ENCODE measurements around the gene FRMD4A. TPM values are rescaled to one million over a fixed set of nuclear protein-coding genes. Genes with fewer than 3 reads are reported as not detected.

FRMD4A gene
- total and polyA plus RNA-seq, 3 donors from 2014 or later, result 15.0 to 20.8 (median 18.7) TPM

- no peak overlapping the region for H3K4me3 ChIP-seq
- intact Hi-C loops (cut with DNase I; ENCODE audit: low total_unique reads), result no loop called here
- no peak for TF ChIP-seq POLR2A (IDR thresholded peaks at IDR 0.05)
- no peak for TF ChIP-seq CTCF (IDR thresholded peaks at IDR 0.05)
- 69 to 75% methylated on average over 17 to 18 of the region's 18 CpGs for WGBS, 2 donors
- no peaks in the 10 kb centered on the region for H3K27me3 ChIP-seq
- no peaks in the 10 kb centered on the region for H3K4me1 ChIP-seq
- H3K27ac ChIP-seq, result no peak overlapping the region
- H3K9me3 ChIP-seq, result no peaks in the 10 kb centered on the region
- DNase-seq, result no peak
- no peaks in the 10 kb centered on the region for H3K36me3 ChIP-seq (ENCODE audit: low read depth, missing control alignments)
Measured at GRCh38 chr10:13827076-13827797, 503.5 kb downstream of the FRMD4A start.

GRCh38 chr10:13823709-13824405 is 506.9 kb downstream of the FRMD4A start:
- intact Hi-C loops (cut with DNase I; ENCODE audit: low total_unique reads), result no loop called here

GRCh38 chr10:13823096-13823708 is 507.5 kb downstream of the FRMD4A start:
- intact Hi-C loops (cut with DNase I; ENCODE audit: low total_unique reads), result no loop called here
- no peak for DNase-seq
- no peak for TF ChIP-seq CTCF (IDR thresholded peaks at IDR 0.05)
- TF ChIP-seq POLR2A (IDR thresholded peaks at IDR 0.05), result no peak
- 56 to 73% methylated on average over 7 to 8 of the region's 8 CpGs for WGBS, 2 donors
- Histone ChIP-seq H3K4me3 (no peak overlapping the region), H3K4me1 (no peaks in the 10 kb centered on the region), H3K27me3 (no peaks in the 10 kb centered on the region), H3K36me3 (ENCODE audit: low read depth, missing control alignments) (no peaks in the 10 kb centered on the region), H3K27ac (no peak overlapping the region), H3K9me3 (no peaks in the 10 kb centered on the region)

More at GRCh38 chr10:13823709-13824405, 506.9 kb downstream of the FRMD4A start:
- 90 to 92% methylated on average over 9 of the region's 9 CpGs for WGBS, 2 donors
- Histone ChIP-seq H3K9me3 (no peaks in the 10 kb centered on the region), H3K27me3 (no peaks in the 10 kb centered on the region), H3K27ac (no peak overlapping the region), H3K4me3 (no peak overlapping the region), H3K36me3 (ENCODE audit: low read depth, missing control alignments) (no peaks in the 10 kb centered on the region), H3K4me1 (no peaks in the 10 kb centered on the region)
- no peak for DNase-seq
- TF ChIP-seq CTCF (IDR thresholded peaks at IDR 0.05) (no peak), POLR2A (IDR thresholded peaks at IDR 0.05) (no peak)

GRCh38 chr10:13822490-13822889 is 508.2 kb downstream of the FRMD4A start:
- intact Hi-C loops (cut with DNase I; ENCODE audit: low total_unique reads), result no loop called here
- no peak for TF ChIP-seq POLR2A (IDR thresholded peaks at IDR 0.05)
- TF ChIP-seq CTCF (IDR thresholded peaks at IDR 0.05), result no peak
- H3K27me3 ChIP-seq, result no peaks in the 10 kb centered on the region
- no peak for DNase-seq
- H3K27ac ChIP-seq, result no peak overlapping the region
- no peaks in the 10 kb centered on the region for H3K9me3 ChIP-seq
- WGBS, 2 donors, result 95 to 100% methylated on average over 3 of the region's 3 CpGs
- no peaks in the 10 kb centered on the region for H3K36me3 ChIP-seq (ENCODE audit: low read depth, missing control alignments)
- no peak overlapping the region for H3K4me3 ChIP-seq
- H3K4me1 ChIP-seq, result no peaks in the 10 kb centered on the region

Measured in testis (tissue), 3 donors.